WTC11 (cell line): Measurements from ENCODE around the gene RPL37A. TPM values are rescaled to one million over a fixed set of nuclear protein-coding genes. Genes with fewer than 3 reads are reported as not detected.
A peak's percentile ranks its signal among the peaks of the same experiment; 100 is the strongest.

Experiments
- ATAC-seq: fragments of 200-7000 bp; cut with Tn5 transposase; 2 replicates; pipeline ENCODE4 v1.10.0; 2021; ENCODE audit warnings: mild to moderate bottlenecking, moderate library complexity
- CTCF ChIA-PET: fragments of 300-600 bp; sonication (Branson Sonifier 250); formaldehyde crosslinking; loops from one replicate; lab custom pipeline; 2021; ENCODE audit warnings: antibody characterized with exemption; lab: Charles Lee
- POLR2A ChIA-PET: fragments of 350-600 bp; sonication (Branson Sonifier 250); formaldehyde crosslinking; loops from one replicate; lab custom pipeline; 2021; ENCODE audit warnings: antibody characterized with exemption; lab: Charles Lee
- DNase-seq: peaks from one replicate; pipeline ENCODE4 v3.0.0; 2021; ENCODE audit warnings: low spot score
- H3K27ac Mint-ChIP-seq: 2 replicates; pipeline ENCODE4 v1.8.0; 2021; ENCODE audit warnings: mixed read lengths
- H3K27me3 Mint-ChIP-seq: 2 replicates; pipeline ENCODE4 v1.8.0; 2021; ENCODE audit warnings: low read depth, mild to moderate bottlenecking, moderate library complexity, mixed read lengths
- H3K36me3 Mint-ChIP-seq: 2 replicates; pipeline ENCODE4 v1.8.0; 2021; ENCODE audit warnings: mixed read lengths
- H3K4me1 Mint-ChIP-seq: 2 replicates; pipeline ENCODE4 v1.8.0; 2022; ENCODE audit warnings: mixed read lengths
- H3K4me3 Mint-ChIP-seq: 2 replicates; pipeline ENCODE4 v1.8.0; 2021; ENCODE audit warnings: mild to moderate bottlenecking, moderate library complexity, mixed read lengths
- H3K9me3 Mint-ChIP-seq: 2 replicates; pipeline ENCODE4 v1.8.0; 2021; ENCODE audit warnings: mixed read lengths
- ATF6 ChIP-seq: sonication (generic); formaldehyde crosslinking; IDR thresholded peaks from 2 replicates; pipeline ENCODE4 v1.8.1; 2023; ENCODE audit warnings: mild to moderate bottlenecking, missing genetic modification reagents
- CREM ChIP-seq: sonication (generic); formaldehyde crosslinking; IDR thresholded peaks from 2 replicates; pipeline ENCODE4 v1.8.1; 2022; ENCODE audit warnings: mild to moderate bottlenecking, missing genetic modification reagents, moderate library complexity
- ERG ChIP-seq: fragments of 250-450 bp; sonication (Bioruptor Pico); IDR thresholded peaks from 2 replicates; pipeline ENCODE4 v1.8.0; 2021; ENCODE audit warnings: mild to moderate bottlenecking
- ESRRA ChIP-seq: sonication (generic); formaldehyde crosslinking; IDR thresholded peaks from 2 replicates; pipeline ENCODE4 v1.8.1; 2022; ENCODE audit warnings: mild to moderate bottlenecking, missing genetic modification reagents, borderline replicate concordance
- FOXK1 ChIP-seq: sonication (generic); formaldehyde crosslinking; IDR thresholded peaks from 2 replicates; pipeline ENCODE4 v1.8.0; 2022; ENCODE audit warnings: mild to moderate bottlenecking, moderate library complexity, missing genetic modification reagents
- GTF2I ChIP-seq: fragments of 250-450 bp; sonication (Bioruptor Pico); conservative IDR thresholded peaks from 2 replicates; pipeline ENCODE4 v1.4.0; 2021; ENCODE audit warnings: mild to moderate bottlenecking
- OVOL2 ChIP-seq: fragments of 250-450 bp; sonication (Bioruptor Pico); IDR thresholded peaks from 2 replicates; pipeline ENCODE4 v1.9.0; 2021; ENCODE audit warnings: mild to moderate bottlenecking, borderline replicate concordance
- SMAD4 ChIP-seq: sonication (generic); formaldehyde crosslinking; IDR thresholded peaks from 2 replicates; pipeline ENCODE4 v1.8.0; 2022; ENCODE audit warnings: mild to moderate bottlenecking, missing genetic modification reagents
- SP1 ChIP-seq: sonication (generic); formaldehyde crosslinking; conservative IDR thresholded peaks from 2 replicates; pipeline ENCODE4 v1.8.1; 2022; ENCODE audit warnings: missing genetic modification reagents
- STAT6 ChIP-seq: sonication (generic); formaldehyde crosslinking; conservative IDR thresholded peaks from 2 replicates; pipeline ENCODE4 v1.8.1; 2023; ENCODE audit warnings: mild to moderate bottlenecking, low read depth, missing genetic modification reagents, moderate library complexity
- TEAD1 ChIP-seq: sonication (generic); formaldehyde crosslinking; IDR thresholded peaks from 2 replicates; pipeline ENCODE4 v1.8.0; 2022; ENCODE audit warnings: mild to moderate bottlenecking, missing genetic modification reagents
- TEAD4 ChIP-seq: sonication (generic); formaldehyde crosslinking; IDR thresholded peaks from 2 replicates; pipeline ENCODE4 v1.8.0; 2022; ENCODE audit warnings: mild to moderate bottlenecking, missing genetic modification reagents
- ZBTB21 ChIP-seq: sonication (generic); formaldehyde crosslinking; IDR thresholded peaks from 2 replicates; pipeline ENCODE4 v1.8.1; 2023; ENCODE audit warnings: mild to moderate bottlenecking, missing genetic modification reagents, borderline replicate concordance
- ZNF138 ChIP-seq: sonication (generic); formaldehyde crosslinking; conservative IDR thresholded peaks from 2 replicates; pipeline ENCODE4 v1.8.1; 2022; ENCODE audit warnings: mild to moderate bottlenecking, moderate library complexity, missing genetic modification reagents
- ZNF263 ChIP-seq: sonication (generic); formaldehyde crosslinking; IDR thresholded peaks from 2 replicates; pipeline ENCODE4 v1.8.1; 2022; ENCODE audit warnings: low read depth, mild to moderate bottlenecking, moderate library complexity, missing genetic modification reagents
- ZNF423 ChIP-seq: fragments of 250-450 bp; sonication (Bioruptor Pico); IDR thresholded peaks from 2 replicates; pipeline ENCODE4 v2.1.2; 2022; ENCODE audit warnings: mild to moderate bottlenecking, moderate library complexity
- ZNF671 ChIP-seq: fragments of 250-450 bp; sonication (Bioruptor Pico); IDR thresholded peaks from 2 replicates; pipeline ENCODE4 v1.8.0; 2021; ENCODE audit warnings: mild to moderate bottlenecking
- total RNA-seq: library from RNA; stranded (reverse); gene quantifications from 3 replicates; pipeline ENCODE4 v1.2.3, GENCODE V29; 2021
- TF ChIP-seq, protein P1 (sequence below): sonication (generic); formaldehyde crosslinking; IDR thresholded peaks from 2 replicates; pipeline ENCODE4 v1.8.1; 2022; ENCODE audit warnings: low read depth, mild to moderate bottlenecking, moderate library complexity, missing genetic modification reagents, borderline replicate concordance
- TF ChIP-seq, protein P2 (sequence below): sonication (generic); formaldehyde crosslinking; IDR thresholded peaks from 2 replicates; pipeline ENCODE4 v1.8.0; 2023; ENCODE audit warnings: missing genetic modification reagents
- TF ChIP-seq, protein P3 (sequence below): sonication (generic); formaldehyde crosslinking; IDR thresholded peaks from 2 replicates; pipeline ENCODE4 v1.8.0; 2022; ENCODE audit warnings: mild to moderate bottlenecking, missing genetic modification reagents

RPL37A gene
- total RNA-seq, 1 experiment from 2014 or later = 3,135 TPM

DNA sequence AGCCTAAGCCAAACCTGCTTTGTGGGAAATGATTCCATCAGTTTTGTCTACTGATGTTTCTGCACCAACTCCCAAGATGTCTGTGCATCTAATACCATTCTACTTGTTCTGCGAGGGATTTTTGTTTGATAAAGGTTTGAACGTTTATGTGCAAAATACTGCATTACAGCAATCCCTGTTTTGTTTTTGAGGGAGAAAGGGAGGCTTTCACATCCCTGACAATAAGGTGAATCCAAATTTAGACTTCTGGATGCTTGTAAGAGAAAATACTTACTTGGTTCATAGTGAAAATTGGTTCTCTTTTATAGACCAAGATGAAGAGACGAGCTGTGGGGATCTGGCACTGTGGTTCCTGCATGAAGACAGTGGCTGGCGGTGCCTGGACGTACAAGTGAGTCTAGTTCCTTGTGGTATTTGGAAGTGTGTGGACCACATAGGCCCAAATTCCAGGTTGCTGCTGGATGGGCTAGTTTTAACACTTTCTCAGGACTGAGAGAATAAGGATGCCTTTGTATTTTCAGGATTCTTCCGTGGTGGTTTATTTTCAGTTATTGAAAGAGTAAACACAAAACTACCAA is 1.1 kb downstream of the RPL37A start (continued):
- TF ChIP-seq, protein P1, sequence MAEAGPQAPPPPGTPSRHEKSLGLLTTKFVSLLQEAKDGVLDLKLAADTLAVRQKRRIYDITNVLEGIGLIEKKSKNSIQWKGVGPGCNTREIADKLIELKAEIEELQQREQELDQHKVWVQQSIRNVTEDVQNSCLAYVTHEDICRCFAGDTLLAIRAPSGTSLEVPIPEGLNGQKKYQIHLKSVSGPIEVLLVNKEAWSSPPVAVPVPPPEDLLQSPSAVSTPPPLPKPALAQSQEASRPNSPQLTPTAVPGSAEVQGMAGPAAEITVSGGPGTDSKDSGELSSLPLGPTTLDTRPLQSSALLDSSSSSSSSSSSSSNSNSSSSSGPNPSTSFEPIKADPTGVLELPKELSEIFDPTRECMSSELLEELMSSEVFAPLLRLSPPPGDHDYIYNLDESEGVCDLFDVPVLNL = no peak
- TF ChIP-seq SP1 (CRISPR knock-in tag) (0 out of 2 replicates have a peak, but pooled peaks have one; percentile 27), ZNF671 (CRISPR knock-in tag) (peak; percentile 55; the same call in 1 of the 2 replicates)

DNA sequence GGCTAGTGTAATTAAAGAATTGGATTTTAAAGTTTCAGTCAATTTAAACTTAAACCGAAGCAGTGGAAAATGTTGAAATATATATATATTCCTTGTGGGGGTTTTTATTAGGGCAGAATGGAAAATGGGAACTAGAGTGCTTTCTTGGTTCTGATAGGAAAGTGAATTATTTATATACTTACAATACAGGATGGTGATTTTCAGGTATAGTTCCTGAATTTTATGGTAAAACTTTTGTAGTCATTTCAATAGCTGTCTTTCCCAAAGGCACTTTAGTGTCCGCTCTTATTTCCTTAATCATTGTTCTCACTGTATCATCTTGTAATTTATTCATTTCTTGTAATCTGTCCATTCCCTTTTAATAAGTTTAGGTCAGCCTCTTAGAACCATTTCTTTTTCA is 1.9 kb downstream of the RPL37A start:
- ChIA-PET CTCF (no interaction called here), POLR2A (no interaction called here)
- TF ChIP-seq ATF6 (CRISPR knock-in tag) = no peak
- no peak for TF ChIP-seq ESRRA (CRISPR knock-in tag)
- no peak for TF ChIP-seq ZBTB21 (CRISPR knock-in tag)
- TF ChIP-seq TEAD1 (CRISPR knock-in tag) = no peak
- TF ChIP-seq TEAD4 (CRISPR knock-in tag) = no peak
- no peak for TF ChIP-seq STAT6 (CRISPR knock-in tag)
- TF ChIP-seq CREM (CRISPR knock-in tag) = no peak
- TF ChIP-seq, protein P2, sequence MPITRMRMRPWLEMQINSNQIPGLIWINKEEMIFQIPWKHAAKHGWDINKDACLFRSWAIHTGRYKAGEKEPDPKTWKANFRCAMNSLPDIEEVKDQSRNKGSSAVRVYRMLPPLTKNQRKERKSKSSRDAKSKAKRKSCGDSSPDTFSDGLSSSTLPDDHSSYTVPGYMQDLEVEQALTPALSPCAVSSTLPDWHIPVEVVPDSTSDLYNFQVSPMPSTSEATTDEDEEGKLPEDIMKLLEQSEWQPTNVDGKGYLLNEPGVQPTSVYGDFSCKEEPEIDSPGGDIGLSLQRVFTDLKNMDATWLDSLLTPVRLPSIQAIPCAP (CRISPR knock-in tag) = no peak
- TF ChIP-seq ERG (CRISPR knock-in tag) = no peak
- TF ChIP-seq, protein P3, sequence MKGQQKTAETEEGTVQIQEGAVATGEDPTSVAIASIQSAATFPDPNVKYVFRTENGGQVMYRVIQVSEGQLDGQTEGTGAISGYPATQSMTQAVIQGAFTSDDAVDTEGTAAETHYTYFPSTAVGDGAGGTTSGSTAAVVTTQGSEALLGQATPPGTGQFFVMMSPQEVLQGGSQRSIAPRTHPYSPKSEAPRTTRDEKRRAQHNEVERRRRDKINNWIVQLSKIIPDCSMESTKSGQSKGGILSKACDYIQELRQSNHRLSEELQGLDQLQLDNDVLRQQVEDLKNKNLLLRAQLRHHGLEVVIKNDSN = no peak
- TF ChIP-seq ZNF138 (CRISPR knock-in tag) = no peak
- TF ChIP-seq FOXK1 (CRISPR knock-in tag) = no peak
- TF ChIP-seq GTF2I = no peak
- TF ChIP-seq ZNF263 (CRISPR knock-in tag) = no peak
- no peak for TF ChIP-seq SMAD4 (CRISPR knock-in tag)
- TF ChIP-seq ZNF423 (CRISPR knock-in tag) = no peak
- TF ChIP-seq ZNF671 (CRISPR knock-in tag) = no peak
- no peak for TF ChIP-seq OVOL2
- H3K9me3 Mint-ChIP-seq = no peaks in the 10 kb centered on the region
- H3K27ac Mint-ChIP-seq = peak overlapping the region; percentile 96
- no peak for DNase-seq
- no peaks in the 10 kb centered on the region for H3K27me3 Mint-ChIP-seq
- peaks cover 46% of the 10 kb centered on the region for H3K4me1 Mint-ChIP-seq
- peaks cover 68% of the 10 kb centered on the region for H3K36me3 Mint-ChIP-seq
- no peak for ATAC-seq
- H3K4me3 Mint-ChIP-seq = peak overlapping the region; percentile 96
